Adipocyte (in vitro differentiated cells): ENCODE data around the gene SCN4A.

Experiments
- DNase-seq: peaks from one replicate; pipeline ENCODE4 v3.0.0-alpha.2; 2015; ENCODE audit warnings: low read depth
- H3K27me3 ChIP-seq: replicated peaks from 2 replicates; pipeline ENCODE4 v1.7.0; 2013; ENCODE audit warnings: mild to moderate bottlenecking, low read length, moderate library complexity; ENCODE audit not compliant: control insufficient read depth, insufficient read depth
- H3K36me3 ChIP-seq: 2 replicates; pipeline ENCODE4 v1.7.0; 2013; ENCODE audit warnings: low read length, mild to moderate bottlenecking, moderate library complexity; ENCODE audit not compliant: control insufficient read depth, insufficient read depth, severe bottlenecking
- H3K4me1 ChIP-seq: 2 replicates; pipeline ENCODE4 v1.7.0; 2013; ENCODE audit warnings: mild to moderate bottlenecking, low read length, moderate library complexity; ENCODE audit not compliant: control insufficient read depth, insufficient read depth
- H3K4me3 ChIP-seq: 2 replicates; pipeline ENCODE4 v1.7.0; 2013; ENCODE audit warnings: mild to moderate bottlenecking, low read length, moderate library complexity
- H3K9ac ChIP-seq: 2 replicates; pipeline ENCODE4 v1.7.0; 2013; ENCODE audit warnings: mild to moderate bottlenecking, low read length, moderate library complexity
- H3K9me3 ChIP-seq: 2 replicates; pipeline ENCODE4 v1.7.0; 2013; ENCODE audit warnings: mild to moderate bottlenecking, low read length, moderate library complexity; ENCODE audit not compliant: control insufficient read depth

Gene SCN4A

DNA sequence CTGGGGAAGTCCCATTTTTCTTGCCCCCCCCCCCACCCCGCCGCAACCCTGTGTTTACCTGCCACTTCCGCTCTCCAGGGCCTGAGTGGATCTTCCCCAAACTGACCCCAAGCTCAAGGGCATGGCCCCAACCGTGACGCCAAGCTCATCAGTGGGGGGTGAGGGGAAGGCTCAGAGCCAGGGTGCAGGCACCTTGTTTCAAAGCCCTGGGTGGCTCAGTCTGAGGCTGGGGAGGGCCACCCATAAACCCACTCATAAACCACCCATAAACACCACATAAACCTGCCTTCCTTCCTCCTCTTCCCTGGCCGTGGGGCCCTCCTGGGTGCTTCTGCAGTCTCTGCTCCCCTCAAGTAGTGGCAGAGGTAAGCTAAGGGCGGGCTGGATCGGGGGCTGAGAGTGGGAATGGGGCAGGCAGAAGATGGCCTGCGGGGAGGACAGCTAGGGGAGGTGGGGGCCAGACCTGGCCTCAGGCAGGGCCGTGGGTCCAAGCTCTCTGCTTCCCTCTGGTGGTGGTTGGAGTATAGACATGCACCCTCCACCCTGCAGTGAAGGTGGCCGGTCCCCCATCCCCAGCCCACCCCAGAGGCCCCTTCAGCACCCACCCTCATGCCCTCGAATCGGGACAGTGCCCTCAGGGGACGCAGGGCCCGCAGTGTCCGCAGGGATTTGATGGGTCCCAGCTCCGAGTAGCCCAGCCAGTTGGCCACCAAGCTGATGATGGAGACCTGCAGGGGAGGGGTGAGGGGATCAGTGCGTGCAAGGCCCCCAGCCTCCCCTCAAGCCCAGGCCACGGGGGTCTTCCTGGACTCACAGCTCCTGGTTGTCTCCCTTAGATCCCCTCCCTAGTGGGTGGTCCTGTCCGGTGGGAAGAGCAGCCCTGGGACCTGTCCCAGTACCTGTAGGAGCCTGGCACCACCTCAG lies 26.0 kb downstream of the SCN4A start:
- Histone ChIP-seq H3K9me3 (no peaks in the 10 kb centered on the region), H3K4me3 (no peak overlapping the region), H3K9ac (no peak overlapping the region), H3K27me3 (peaks cover 29% of the 10 kb centered on the region), H3K4me1 (peaks cover 3% of the 10 kb centered on the region), H3K36me3 (peaks cover 9% of the 10 kb centered on the region)
- peak; percentile 69 for DNase-seq

DNA sequence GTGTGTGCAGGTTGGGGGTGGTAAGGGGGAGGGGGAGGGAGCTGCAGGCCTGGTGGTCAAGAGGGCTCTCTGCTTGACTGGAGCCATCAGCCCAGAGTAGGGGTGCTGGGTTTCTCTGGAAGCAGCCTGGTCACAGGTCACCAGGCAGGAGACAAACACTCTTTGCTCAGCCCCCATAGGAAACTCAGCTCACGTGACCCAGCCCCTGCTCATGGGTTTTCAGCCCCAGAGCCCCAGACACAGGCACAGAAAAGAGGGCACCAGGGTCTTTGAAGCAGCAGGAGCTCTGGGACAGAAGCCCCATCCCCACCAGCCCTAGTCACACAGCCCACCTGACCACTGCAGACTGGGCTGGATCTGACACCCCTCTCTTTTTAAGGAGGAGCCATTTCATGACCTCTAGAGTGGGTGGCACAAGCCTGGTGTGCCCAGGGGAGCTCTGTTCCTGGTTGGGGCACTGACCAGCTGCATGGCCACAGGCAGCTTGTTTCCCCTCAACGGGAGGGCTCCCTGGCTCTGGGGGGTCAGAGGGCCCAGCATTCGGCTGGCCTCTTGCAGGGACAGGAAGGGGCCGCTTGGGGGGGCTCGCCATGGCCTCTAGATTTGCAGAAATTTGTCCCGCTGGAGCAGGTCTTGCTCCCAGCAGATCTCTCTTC lies 26.8 kb downstream of the SCN4A start:
- Histone ChIP-seq H3K27me3 (peaks cover 21% of the 10 kb centered on the region), H3K4me1 (peaks cover 3% of the 10 kb centered on the region), H3K9ac (no peak overlapping the region), H3K36me3 (peaks cover 9% of the 10 kb centered on the region), H3K4me3 (no peak overlapping the region), H3K9me3 (no peaks in the 10 kb centered on the region)
- no peak for DNase-seq

DNA sequence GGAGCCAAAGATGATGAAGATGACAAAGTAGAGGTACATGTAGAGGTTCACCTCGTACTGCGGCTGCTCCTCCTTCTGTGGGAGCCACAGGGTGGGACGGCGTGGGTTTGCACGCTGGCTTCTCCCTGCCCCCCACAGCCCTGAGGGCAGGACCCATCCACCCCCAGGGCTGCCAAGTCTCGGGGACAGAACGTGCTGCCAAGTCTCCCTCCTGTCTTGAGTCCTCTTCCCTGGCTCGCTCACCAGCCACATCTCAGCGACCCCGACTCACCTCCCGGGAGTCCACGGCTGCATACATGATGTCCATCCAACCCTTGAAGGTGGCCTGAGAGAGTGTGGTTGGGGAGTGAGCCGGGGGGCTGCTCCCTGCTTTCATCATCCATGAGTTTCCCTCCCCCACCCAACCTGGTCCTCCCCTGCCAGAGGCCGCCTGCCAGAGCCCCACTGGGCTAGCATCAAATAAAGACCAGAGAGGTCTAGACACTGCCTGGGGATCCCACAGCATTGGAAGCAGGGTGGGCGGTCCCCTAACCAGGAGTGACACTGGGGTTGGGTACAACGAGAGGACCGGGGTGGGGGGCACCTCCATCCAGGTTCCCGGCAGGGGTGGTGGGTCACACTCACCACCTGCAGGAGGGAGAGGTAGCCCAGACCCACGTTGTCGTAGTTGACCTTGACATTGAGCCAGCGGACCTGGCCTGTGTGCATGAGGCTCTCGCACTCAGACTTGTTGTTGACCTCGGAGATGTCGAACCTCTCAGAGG lies 27.8 kb downstream of the SCN4A start:
- Histone ChIP-seq H3K4me1 (no peaks in the 10 kb centered on the region), H3K9me3 (no peaks in the 10 kb centered on the region), H3K9ac (no peak overlapping the region), H3K4me3 (no peak overlapping the region), H3K36me3 (peaks cover 9% of the 10 kb centered on the region), H3K27me3 (peaks cover 15% of the 10 kb centered on the region)
- DNase-seq: no peak

DNA sequence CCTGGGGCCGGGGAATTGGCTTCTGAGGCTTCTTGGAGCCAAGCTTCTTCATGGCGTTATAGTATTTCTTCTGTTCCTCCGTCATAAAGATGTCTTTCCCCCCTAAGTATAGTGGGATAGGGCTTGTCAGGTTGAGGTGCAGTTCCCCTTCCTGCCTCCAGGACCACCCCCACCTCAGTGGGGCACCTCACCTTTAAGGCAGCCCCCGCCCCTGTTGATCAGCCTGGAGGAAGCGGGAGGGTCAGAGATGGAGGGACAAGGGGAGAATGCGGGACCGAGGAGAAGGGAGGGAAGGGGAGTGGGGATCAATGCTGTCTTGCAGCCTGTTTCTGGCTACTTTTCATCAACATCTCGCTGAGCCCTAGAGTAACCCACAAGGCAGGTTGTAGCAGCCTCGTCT lies 29.0 kb downstream of the SCN4A start:
- Histone ChIP-seq H3K36me3 (peaks cover 9% of the 10 kb centered on the region), H3K9ac (no peak overlapping the region), H3K4me3 (no peak overlapping the region), H3K9me3 (no peaks in the 10 kb centered on the region), H3K4me1 (no peaks in the 10 kb centered on the region), H3K27me3 (peaks cover 20% of the 10 kb centered on the region)
- no peak for DNase-seq

DNA sequence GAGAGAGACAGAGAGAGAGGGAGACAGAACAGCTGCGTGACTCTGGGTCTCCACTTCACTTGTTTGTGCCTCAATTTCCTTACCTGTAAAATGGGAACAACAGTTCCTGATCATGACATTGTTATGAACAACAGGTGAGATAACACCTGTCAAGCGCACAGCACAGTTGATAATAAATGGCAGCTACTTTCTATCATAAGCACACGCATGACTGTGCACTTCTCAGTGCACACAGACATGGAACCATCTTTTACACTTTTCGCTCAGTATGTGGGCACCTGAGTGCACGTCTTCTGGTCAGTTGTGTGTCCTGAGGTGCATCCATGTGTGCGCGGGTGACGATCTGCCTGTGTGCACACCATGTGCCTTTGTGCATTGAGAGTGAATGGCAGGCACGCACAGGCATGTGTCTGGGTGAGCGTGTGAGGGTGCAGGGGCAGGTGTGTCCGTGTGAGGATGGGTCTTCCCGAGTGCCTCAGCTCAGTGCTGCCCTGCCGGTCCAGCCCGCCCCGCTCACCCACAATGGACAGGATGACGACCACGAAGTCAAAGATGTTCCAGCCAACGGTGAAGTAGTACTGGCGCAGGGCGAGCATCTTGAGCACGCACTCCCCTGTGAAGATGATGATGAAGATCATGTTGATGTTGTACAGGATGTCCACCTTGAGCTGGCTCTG lies 30.3 kb downstream of the SCN4A start:
- no peak for DNase-seq
- no peaks in the 10 kb centered on the region for H3K4me1 ChIP-seq
- H3K9ac ChIP-seq: no peak overlapping the region
- H3K9me3 ChIP-seq: no peaks in the 10 kb centered on the region
- peaks cover 23% of the 10 kb centered on the region for H3K27me3 ChIP-seq
- H3K4me3 ChIP-seq: no peak overlapping the region
- H3K36me3 ChIP-seq: peaks cover 9% of the 10 kb centered on the region

DNA sequence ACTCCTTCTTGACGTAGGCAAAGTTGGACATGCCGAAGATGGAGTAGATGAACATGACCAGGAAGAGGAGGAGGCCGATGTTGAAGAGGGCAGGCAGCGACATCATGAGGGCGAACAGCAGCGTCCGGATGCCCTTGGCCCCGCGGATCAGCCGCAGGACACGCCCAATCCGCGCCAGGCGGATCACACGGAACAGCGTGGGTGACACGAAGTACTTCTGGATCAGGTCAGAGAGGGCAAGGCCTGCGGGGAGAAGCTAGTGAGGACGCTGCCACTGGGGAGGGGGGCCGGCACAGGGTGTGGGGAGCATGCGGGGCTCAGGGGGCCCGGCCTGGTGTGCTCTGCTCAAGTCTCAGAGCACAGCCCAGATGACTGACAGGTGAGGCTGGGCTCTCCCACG lies 31.0 kb downstream of the SCN4A start:
- Histone ChIP-seq H3K27me3 (peaks cover 28% of the 10 kb centered on the region), H3K4me1 (no peaks in the 10 kb centered on the region), H3K9me3 (no peaks in the 10 kb centered on the region), H3K9ac (no peak overlapping the region), H3K36me3 (peaks cover 9% of the 10 kb centered on the region), H3K4me3 (no peak overlapping the region)
- DNase-seq: no peak

DNA sequence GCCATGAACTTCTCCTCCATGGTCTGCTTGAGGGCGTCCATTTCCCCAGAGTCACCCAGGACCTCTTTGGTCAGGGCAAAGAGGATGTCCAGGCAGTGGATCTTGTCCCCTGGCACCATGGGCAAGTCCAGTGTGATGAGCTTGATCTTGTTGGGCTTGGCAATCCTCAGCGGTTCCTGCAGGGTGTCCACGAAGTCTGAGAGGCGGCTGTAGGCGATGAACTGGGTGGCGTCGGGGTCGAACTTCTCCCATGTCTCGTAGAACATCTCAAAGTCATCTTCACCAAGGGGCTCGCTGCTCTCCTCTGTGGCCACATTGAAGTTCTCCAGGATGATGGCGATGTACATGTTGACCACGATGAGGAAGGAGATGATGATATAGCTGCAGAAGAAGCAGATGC lies 31.6 kb downstream of the SCN4A start:
- Histone ChIP-seq H3K9ac (no peak overlapping the region), H3K9me3 (no peaks in the 10 kb centered on the region), H3K4me3 (no peak overlapping the region), H3K36me3 (peaks cover 9% of the 10 kb centered on the region), H3K4me1 (no peaks in the 10 kb centered on the region), H3K27me3 (peaks cover 28% of the 10 kb centered on the region)
- DNase-seq: no peak

DNA sequence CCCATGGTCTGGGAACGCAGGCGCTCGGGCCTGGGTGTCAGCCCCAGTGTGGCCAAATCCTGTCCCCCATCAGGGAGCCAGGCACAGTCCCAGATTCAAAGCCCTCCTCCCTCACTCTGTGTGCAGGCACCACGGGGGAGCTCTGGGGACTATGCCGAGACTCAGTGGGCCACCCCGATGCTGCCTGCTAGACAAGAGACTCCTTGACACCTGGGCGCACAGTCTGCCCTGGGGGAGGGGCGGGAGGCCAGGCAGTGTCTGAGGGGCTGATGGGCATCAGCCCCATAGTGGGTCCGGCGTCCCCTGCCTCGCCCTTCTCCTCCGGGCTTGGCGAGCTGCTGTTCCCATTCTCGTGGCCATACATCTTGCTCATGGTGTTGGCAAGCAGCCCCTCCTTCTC lies 32.1 kb downstream of the SCN4A start:
- Histone ChIP-seq H3K4me3 (no peak overlapping the region), H3K9me3 (no peaks in the 10 kb centered on the region), H3K27me3 (peaks cover 28% of the 10 kb centered on the region), H3K9ac (no peak overlapping the region), H3K36me3 (peaks cover 9% of the 10 kb centered on the region), H3K4me1 (no peaks in the 10 kb centered on the region)
- DNase-seq: no peak

DNA sequence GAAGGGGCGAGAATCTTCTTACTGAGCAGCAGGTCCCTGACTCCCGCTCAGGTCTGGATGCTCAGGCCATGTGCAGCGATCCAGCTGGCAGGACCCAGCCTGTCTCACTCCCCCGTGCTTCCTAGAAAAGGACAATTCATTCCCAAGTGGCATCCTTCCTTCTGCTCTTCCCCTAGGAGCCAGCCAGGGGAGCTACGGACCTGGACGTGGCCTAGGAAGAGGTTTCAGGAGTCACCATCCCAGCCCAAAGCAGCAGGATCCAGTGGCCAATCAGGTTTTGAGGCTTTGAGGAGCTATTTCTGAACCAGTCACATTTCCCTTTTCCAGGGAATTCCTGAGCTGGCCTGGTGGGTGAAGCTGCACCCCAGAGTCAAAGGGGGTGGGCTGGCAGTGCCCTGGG lies 32.8 kb downstream of the SCN4A start:
- H3K36me3 ChIP-seq: peaks cover 9% of the 10 kb centered on the region
- peaks cover 28% of the 10 kb centered on the region for H3K27me3 ChIP-seq
- H3K9ac ChIP-seq: no peak overlapping the region
- H3K4me1 ChIP-seq: no peaks in the 10 kb centered on the region
- H3K4me3 ChIP-seq: no peak overlapping the region
- no peak for DNase-seq
- H3K9me3 ChIP-seq: no peaks in the 10 kb centered on the region

DNA sequence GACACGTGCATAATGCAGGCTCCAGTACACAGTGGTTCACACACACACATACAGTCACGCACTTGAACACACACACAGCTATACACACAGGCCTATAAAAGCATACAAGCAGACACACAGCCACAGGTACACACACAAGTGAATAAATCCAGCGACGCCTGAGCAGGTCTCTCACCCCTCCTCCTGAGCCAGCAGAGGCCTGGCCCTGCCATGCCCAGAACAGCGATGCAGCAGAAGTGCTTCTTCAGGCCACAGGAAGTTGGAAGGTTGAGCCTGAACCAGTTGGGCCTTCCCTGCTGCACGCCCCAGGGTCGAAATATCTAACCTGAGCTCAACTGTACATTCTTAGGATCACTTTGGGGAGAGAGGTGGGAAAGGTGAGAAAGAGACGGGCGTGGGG lies 33.3 kb downstream of the SCN4A start:
- Histone ChIP-seq H3K9ac (no peak overlapping the region), H3K9me3 (no peaks in the 10 kb centered on the region), H3K4me1 (no peaks in the 10 kb centered on the region), H3K27me3 (peaks cover 24% of the 10 kb centered on the region), H3K36me3 (peaks cover 9% of the 10 kb centered on the region), H3K4me3 (no peak overlapping the region)
- no peak for DNase-seq

DNA sequence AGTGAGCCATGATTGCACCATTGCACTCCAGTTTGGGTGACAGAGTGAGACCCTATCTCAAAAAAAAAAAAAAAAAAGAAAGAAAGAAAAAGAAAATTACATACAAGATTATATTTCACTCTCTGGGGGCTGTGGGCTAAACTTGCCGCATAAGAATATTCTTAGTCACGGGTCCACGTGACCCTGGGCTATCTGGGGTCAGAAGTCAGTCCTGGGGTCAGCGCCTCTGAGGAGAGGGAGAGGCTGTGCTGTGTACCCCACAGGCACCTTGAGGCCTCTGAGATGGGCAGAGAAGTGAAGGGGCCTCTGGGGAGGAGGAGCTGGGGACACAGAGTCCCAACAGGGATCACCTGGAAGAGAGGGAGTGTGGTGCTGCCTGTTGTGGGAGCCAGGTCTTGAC lies 34.8 kb downstream of the SCN4A start:
- Histone ChIP-seq H3K9me3 (no peaks in the 10 kb centered on the region), H3K27me3 (peaks cover 19% of the 10 kb centered on the region), H3K4me3 (no peak overlapping the region), H3K4me1 (no peaks in the 10 kb centered on the region), H3K9ac (no peak overlapping the region), H3K36me3 (peaks cover 9% of the 10 kb centered on the region)
- DNase-seq: no peak
